ENCODE data around the gene PLA2G15.

DNA sequence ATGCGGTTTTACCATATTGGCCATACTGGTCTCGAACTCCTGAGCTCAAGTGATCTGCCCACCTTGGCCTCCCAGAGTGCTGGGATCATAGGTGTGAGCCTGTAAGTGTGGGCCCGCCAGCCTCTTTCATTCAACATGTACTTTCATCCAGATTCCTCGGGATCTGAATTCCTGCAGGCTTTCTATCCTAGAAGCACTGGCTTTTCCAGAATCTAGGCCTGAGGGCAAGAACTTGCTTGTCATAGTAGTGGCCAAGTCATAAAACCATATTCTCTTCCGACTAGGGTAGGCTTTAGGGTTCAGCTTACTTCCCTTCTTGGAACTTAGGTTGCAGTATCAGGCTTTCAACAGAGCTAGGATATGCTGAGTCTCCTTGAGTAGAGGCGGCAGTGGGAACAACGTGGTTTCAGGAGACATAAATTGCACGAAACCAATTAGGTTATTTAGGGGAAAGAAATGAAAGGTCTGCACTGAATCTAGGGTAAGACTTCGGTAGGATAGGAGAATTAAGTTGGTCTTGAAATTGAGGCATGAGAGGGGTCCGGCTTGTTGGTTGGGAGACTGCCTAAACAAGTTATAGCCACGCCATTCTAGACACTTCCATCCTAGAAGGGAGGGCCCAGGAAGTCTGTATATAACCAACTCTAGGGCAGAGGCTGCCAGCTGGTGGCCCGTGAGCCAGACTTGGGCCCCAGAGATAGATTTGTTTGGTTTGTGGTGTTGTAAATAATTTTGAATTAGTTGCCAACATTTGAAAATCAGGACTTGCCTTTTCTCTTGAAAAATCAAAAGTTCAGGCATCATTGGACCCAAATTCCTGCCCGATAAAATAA is 34.8 kb downstream of the PLA2G15 start:
- TF ChIP-seq, protein P1, sequence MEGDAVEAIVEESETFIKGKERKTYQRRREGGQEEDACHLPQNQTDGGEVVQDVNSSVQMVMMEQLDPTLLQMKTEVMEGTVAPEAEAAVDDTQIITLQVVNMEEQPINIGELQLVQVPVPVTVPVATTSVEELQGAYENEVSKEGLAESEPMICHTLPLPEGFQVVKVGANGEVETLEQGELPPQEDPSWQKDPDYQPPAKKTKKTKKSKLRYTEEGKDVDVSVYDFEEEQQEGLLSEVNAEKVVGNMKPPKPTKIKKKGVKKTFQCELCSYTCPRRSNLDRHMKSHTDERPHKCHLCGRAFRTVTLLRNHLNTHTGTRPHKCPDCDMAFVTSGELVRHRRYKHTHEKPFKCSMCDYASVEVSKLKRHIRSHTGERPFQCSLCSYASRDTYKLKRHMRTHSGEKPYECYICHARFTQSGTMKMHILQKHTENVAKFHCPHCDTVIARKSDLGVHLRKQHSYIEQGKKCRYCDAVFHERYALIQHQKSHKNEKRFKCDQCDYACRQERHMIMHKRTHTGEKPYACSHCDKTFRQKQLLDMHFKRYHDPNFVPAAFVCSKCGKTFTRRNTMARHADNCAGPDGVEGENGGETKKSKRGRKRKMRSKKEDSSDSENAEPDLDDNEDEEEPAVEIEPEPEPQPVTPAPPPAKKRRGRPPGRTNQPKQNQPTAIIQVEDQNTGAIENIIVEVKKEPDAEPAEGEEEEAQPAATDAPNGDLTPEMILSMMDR (IDR thresholded peaks at IDR 0.05): no peak
- no peak for TF ChIP-seq POLR2A (IDR thresholded peaks at IDR 0.05)

Measured in adrenal gland (tissue), 5 donors.